Measurements from ENCODE around the gene LRPPRC. TPM values are rescaled to one million over a fixed set of nuclear protein-coding genes. Genes with fewer than 3 reads are reported as not detected.

Gene LRPPRC
- total RNA-seq, 1 experiment from 2014 or later = 79.8 TPM

DNA sequence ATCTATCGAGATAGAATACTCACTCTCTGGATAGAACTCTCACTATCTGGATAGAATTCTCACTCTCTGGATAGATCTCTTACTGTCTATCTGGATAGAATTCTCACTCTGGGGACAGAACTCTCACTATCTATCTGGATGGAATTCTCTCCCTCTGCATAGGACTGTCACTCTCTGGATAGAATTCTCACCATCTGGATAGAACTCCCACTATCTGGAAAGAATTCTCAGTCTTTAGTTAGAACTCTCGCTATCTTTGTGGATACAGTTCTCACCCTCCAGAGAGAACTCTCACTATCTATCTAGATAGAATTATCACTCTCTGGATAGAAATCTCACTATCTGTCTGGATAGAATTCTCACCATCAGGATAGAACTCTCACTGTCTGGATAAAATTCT lies 140.5 kb downstream of the LRPPRC start:
- DNase-seq (ENCODE audit: low spot score) = no peak

DNA sequence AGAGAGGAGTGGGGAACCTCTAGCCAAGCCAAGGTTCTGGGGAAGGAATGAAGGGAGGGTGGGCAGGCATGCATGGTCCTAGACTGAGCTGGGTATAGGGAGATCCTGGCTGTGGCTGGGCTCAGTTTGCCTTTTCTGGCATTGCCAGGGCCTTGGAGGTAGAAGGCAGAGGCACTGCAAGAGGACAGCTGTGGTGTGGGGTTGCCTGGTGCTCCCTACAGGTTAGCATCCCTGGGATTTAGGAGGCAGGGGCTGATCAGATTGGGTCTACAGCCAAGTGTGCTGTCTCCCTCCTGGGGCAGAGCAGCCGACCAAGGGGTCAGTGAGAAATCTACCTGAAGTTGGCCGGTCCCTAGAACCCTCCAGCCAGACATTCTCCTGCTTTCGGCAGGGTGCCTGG lies 141.1 kb downstream of the LRPPRC start:
- DNase-seq (ENCODE audit: low spot score) = no peak

DNA sequence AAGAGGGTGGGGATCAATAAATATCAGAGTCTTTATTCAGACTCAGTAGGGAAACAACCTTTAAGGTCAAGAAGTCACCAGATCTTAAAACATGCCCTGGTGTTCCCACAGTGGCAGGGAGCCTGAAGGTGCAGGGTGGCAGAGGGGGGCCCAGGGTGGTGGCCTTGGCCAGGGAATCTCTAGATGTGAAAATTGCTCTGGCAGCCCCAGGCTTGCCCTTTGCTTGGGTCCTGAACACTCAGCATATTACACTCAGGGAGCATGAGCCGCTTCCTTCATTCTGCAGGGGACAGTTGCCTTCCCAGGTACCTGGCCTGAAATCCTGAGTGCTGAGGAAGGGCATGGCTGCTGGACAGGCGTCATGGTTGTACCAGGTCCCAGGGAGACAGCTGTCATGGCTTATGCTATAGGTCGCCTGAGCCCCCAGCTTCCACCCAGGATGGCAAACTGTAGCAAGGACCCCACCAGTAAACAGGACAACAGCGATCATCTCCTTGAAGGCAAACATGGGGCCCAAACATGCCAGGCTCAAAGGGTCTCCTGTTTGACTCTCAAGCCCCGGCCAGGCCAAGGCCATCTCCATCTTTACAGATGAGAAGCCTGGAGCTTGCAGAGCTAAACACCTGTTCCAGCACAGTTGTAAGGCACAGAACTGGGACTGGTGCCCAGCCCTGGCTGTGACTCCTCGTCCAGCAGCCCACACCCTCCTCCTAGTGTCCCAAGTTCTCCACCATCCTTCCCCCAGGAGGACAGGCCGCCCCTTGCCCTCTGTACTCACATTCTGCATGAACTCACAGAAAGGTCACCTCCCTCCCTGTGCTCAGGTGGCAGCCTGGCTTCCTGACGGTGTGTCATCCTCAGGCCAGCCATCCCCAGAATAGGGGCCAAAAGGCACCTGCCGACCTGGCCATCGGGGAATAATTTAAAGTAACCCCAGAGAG lies 142.4 kb downstream of the LRPPRC start:
- DNase-seq (ENCODE audit: low spot score) = no peak

DNA sequence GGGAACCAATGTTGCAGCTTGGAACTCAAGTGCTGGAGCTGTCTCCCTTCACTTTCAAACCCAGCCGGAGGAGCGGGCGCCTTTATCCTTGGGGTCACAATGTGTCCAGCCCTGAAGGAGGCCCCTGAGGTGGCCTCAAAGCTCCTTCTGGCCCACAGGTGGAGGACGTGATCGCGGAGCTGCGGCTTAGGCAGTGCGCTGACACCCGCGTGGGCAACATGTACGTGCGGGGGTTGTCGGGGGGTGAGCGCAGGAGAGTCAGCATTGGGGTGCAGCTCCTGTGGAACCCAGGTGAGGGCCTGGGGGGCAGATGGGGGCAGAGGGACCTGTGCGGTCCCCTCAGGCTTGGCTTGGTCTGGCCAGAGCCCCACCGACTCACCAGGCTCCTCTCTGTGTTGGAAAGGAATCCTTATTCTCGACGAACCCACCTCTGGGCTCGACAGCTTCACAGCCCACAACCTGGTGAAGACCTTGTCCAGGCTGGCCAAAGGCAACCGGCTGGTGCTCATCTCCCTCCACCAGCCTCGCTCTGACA lies 143.5 kb downstream of the LRPPRC start:
- DNase-seq (ENCODE audit: low spot score) = no peak

DNA sequence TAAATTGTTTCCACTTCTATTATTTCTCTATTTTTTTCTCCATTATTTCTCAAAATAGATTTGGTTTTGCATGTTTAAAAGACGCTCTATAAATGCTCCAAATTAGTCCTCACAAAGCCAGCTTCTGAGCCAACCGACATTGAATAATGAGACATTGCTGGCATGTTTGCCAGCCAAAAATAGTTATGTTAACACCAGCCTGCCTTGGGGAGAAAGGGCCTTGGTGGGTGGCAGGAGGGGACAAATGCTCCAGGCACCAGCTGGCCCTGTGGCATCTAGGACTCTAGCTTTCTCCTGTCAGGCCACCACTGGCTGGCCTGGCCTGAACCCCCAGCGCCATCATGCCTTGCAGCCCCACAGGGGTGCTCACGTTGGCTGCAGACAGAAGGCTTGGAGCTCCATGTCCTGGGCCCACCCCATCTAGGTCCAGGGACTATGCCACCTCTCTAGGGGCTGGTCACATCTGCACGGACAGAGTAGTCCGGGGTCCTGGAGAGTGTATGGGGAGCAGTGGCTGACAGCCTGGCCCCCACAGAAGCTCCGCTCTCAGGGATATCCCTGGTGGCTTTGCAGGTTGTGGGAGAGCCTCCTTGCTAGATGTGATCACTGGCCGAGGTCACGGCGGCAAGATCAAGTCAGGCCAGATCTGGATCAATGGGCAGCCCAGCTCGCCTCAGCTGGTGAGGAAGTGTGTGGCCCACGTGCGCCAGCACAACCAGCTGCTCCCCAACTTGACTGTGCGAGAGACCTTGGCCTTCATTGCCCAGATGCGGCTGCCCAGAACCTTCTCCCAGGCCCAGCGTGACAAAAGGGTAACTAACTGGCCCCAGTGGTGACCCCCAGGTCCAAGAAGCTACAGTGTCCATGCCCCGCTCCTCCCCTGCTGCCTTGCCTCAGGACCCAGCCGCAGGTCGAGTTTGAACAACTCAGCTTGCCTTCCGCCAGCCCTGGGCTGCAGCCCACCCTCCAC lies 144.5 kb downstream of the LRPPRC start:
- DNase-seq (ENCODE audit: low spot score) = no peak

DNA sequence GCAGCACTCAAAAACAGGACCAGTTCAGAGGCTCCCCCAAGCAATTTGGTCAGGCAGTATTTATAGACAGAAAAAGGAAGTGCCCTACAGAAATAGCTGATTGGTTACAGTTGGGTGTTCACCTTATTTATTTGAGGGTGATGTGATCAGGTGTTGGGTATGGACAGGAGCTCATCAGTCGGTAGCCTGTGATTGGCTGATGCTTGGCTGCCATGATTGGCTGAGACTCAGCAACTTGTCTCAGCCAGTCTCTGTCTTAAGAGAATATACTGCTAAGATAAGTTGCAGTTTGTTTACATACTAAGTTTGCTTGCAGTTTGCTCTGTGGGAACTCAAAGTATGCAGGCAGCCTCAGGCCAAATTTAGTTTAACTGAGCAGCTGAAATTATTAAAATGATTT lies 147.6 kb downstream of the LRPPRC start:
- peak; percentile 12 for DNase-seq (ENCODE audit: low spot score)

DNA sequence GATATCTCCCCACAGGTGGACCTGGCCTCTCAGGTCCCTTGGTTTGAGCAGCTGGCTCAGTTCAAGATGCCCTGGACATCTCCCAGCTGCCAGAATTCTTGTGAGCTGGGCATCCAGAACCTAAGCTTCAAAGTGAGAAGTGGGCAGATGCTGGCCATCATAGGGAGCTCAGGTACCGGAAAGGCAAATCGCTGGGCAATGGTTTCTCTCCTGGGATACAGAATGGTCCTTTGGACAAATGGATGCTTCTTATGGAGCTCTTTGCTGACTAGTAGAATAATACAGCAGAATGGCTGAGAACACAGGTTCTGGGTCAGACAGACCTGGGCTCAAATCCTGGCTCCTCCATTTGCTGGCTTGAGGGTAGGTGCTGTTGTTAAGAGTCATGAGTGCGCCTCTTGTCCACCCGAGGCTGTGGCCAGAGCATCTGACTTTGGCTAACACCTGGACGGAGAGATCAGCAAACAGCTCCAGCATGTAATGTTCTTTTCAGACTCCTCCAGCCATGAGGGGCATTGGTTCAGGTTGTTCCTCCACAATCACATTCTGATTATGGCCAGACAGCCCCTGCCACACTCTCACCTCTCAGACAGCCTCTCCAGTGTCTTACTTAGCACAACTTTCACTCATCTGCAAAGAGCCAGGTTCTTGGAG lies 149.5 kb downstream of the LRPPRC start:
- DNase-seq (ENCODE audit: low spot score) = no peak

DNA sequence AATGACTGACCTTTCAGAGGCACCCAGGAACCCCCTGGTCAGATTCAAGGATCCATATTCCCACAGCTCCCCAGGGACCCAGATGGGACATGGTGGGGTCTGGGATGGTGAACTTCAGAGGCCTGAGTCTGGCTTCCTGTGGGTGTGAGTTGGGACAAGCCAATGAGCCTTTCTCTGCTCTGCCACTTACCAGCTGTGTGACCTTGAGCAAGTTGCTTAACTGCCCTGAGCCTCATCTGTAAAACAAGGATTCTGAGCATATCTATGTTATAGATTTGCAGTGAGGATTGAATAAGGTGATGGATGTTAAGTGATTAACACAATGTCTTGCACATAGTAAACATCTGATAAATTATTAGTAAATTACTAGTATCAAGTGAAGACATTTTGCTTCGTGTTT lies 150.6 kb downstream of the LRPPRC start:
- DNase-seq (ENCODE audit: low spot score) = no peak

DNA sequence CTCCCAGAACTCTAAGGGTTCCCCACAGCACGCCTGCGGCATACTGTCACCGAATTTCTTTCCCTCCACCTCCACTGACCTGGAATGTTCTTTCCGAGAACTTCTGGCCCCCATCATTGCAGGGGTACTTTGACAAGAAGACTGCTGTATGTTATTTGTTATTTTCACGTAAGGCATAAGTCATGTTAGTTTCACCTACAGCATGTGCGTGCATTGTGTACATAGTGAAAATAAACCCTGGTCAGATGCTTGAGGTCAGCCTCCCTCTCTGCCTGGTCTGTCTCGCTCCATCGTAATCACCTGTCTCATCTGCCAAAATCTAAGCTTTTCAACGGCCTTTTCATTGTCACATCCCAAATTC lies 152.9 kb downstream of the LRPPRC start:
- DNase-seq (ENCODE audit: low spot score) = no peak

DNA sequence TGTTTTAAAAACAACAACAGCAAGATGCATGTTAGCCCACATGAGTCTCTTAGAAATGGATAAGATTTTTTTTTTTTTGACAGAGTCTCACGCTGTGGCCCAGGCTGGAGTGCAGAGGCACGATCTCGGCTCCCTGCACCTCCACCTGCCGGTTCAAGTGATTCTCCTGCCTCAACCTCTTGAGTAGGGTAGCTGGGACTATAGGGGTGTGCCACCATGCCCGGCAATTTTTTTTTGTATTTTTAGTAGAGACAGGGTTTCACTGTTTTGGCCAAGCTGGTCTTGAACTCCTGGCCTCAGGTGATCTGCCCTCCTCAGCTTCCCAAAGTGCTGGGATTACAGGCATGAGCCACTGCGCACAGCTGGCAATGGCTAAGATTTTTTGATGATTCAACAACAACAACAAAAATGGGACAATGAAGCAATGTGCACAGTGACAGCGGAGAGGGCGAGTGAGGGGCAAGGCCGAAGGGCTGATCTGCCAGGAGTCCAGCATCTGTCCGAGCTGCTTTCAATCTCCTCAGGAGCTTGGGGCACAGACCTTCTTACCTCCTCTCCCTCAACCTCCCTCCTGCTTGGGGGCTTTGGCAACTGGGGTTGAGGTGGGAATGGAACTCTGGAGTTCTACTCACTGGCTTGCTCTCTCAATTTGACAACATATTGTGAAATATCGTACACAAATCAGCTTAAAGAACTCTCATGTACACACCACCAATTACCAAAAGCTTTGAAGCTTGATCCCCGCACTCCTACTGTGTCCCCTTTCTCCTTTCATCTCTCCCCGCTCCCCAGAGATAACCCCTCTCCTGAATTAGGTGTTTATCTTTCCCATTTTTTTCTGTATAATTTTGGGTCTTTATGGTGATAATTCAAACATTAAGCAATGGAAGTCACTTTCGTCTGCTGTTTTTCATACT lies 153.6 kb downstream of the LRPPRC start:
- no peak for DNase-seq (ENCODE audit: low spot score)

DNA sequence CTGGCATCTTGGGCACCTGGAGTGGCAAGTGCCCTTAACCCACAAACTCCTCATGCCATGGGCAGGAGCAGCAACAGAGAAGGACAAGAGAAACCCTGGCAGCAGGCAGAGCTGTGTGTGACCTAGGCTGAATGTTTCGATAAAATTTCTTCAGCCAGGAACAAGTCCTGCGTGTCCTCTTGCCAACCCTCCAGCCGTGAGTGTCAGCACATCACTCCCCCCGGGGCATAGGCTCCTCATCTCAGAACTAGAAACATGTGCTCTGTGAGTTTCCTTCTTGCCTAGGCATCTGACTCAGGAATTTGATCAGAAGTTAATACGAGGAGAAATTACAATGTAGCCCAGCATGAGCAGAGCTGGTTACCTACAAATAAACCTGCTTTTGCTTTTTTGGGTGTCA lies 154.8 kb downstream of the LRPPRC start:
- no peak for DNase-seq (ENCODE audit: low spot score)

DNA sequence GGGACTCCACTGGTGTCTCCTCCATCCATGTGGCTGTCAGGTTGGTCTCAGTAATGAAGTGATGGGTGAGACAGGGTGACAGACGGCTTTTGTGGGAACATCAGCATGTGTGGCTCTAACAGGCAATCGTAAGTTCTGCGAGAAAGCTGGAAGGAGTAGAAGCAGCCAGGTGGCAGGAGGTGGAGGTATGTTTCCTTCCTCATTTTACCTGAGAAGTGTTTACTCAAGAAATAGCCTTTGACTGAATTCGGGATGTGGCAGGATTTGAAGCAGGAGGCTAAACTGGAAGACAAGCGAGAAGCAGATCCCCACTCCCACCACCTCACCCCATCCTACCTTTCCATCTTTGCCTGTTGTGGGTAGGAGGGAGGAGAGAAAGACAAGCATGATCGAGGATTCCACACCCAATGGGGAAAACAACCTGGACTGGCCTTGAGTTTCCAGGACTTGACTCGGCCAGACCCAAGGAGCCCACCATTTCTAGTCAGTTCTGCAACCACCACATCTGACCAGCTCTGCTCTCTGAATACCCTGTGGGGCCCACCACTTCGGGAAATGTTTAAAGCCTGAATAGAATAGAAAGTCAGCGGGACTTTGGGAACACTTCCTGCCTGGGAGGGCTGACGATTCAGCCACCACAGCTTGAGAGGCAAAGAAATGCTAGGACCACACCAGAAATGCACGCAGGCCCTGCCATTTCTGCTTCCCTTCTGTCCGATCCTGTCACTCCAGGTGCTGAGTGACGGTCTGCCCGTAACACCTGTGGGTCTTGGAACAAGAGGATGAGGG lies 155.8 kb downstream of the LRPPRC start:
- DNase-seq (ENCODE audit: low spot score) = no peak

DNA sequence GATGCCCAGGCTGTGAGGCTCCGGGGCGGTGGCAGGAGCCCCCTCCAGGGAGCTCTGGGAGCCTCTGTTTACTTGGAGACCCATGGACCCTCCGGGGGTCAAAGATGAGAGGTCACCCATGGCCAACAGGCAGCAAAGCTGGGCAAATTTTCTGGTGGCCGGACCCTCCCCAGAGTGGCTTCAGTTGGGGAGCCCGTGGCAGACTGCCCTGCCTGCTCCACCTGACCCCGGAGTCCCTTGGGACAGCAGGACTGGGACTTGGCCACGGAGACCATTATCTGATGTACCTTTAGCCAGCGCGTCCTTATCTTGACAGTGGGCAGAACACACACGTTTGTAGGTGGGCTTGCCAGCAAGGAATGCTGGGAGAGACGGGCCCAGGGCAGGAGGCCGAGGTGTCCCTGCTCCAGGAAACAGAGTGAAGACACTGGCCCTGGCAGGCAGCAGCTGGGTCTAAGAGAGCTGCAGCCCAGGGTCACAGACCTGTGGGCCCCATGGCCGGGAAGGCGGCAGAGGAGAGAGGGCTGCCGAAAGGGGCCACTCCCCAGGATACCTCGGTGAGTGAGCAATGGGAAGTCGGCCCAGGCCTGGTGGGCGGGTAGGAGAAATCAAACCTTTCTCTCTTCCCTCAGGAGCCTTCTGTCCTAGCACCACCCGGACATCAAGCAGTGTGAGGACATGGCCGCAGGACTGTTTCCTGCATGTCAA lies 157.1 kb downstream of the LRPPRC start, which contains the start of the genes ABCG5 and ABCG8:
TSS of gene ABCG5 (minus strand) at position 280 of the 708 bp plus-strand sequence. CDS start at position 120, 160 bp downstream.
TSS of gene ABCG8 (plus strand) at position 412 of the 708 bp plus-strand sequence. CDS start at position 495, 83 bp downstream.
- DNase-seq (ENCODE audit: low spot score) = no peak

DNA sequence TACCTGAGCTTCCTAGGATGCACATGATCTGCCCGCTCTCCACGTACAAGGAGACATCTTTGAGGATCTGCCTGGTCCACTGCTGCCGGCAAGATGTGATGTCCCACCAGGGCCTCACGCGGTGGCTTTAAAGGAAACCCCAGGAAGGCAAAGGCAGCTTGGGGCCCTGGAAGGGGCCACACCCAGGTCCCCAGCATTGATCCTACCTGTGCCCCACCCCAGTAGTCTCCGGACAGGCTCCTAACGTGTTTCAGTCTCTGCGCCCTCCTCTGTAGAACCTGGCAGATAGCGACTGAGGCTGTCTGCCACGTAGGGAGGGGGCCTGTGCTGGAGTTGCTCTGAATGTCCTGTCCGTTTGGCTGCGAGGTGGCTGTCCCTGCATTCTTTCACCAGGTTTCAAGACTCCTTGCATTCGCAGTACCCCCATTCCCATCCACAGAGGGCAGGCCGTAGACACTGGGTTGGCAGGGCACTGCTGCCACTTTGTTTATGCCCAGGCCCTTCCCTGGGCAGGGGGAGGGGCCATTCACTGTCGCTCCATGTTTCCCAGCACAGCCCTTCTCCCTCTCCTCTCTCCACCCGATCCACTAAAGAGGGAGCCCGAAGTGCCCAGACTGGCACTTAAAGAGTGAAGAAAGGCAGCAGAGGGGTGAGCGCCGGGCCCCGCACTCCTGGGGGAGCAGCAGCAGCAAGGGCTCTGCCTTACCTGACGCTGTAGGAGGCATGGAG lies 157.8 kb downstream of the LRPPRC start:
- DNase-seq (ENCODE audit: low spot score) = no peak

DNA sequence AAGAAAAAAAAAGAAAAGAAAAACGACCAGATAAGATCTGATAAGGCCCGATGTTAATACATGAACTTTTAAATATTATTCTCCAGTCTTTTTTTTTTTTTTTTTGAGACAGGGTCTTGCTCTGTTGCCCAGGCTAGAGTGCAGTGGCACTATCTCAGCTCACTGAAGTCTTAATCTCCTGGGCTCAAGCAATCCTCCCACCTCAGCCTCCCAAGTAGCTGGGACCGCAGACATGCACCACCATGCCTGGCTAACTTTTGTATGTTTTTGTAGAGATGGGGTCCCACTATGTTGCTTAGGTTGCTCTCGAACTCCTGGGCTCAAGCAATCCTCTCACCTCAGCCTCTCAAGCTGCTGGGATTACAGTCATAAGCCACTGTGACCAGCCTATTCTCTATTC lies 158.8 kb downstream of the LRPPRC start:
- no peak for DNase-seq (ENCODE audit: low spot score)
